ENCODE results near the gene ZBTB1.
A peak's percentile ranks its signal among the peaks of the same experiment; 100 is the strongest.
"Not testable (repeated sequence)": the region's sequence is repeated elsewhere in the genome, so short reads cannot be mapped to it uniquely, and the experiment has no call there.

Gene ZBTB1

DNA sequence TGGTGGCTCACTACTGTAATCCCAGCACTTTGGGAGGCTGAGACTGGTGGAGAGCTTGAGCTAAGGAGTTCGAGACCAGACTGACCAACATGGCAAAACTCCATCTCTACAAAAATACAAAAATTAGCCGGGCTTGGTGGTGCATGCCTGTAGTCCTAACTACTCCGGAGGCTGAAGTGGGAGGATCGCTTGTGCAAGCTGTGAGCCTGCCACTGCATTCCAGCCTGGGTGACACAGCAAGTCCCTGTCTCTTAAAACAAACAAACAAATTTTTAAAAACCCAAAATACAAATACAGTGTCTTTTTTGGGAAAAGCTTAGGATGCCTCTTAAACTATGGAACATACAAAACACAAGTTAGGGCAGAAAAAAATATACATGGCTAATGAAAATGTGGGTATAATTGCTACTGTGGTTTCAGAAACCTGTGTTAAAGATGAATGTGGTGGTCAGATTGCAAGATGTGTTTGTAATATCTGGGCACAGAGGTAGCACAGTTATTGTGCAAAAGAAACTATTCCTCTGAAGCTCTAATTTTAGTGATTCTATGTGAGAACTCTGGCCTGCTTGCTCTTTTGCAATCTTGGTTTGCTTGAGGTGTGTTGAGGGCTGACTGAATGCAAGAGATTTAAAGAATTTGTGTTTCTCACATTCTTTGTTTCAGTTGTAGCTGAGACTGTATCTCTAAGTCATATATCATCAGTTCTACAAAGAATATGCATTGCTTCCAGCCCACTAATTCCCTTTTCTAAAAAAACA is 32.1 kb downstream of the ZBTB1 start:
- no peak for DNase-seq

DNA sequence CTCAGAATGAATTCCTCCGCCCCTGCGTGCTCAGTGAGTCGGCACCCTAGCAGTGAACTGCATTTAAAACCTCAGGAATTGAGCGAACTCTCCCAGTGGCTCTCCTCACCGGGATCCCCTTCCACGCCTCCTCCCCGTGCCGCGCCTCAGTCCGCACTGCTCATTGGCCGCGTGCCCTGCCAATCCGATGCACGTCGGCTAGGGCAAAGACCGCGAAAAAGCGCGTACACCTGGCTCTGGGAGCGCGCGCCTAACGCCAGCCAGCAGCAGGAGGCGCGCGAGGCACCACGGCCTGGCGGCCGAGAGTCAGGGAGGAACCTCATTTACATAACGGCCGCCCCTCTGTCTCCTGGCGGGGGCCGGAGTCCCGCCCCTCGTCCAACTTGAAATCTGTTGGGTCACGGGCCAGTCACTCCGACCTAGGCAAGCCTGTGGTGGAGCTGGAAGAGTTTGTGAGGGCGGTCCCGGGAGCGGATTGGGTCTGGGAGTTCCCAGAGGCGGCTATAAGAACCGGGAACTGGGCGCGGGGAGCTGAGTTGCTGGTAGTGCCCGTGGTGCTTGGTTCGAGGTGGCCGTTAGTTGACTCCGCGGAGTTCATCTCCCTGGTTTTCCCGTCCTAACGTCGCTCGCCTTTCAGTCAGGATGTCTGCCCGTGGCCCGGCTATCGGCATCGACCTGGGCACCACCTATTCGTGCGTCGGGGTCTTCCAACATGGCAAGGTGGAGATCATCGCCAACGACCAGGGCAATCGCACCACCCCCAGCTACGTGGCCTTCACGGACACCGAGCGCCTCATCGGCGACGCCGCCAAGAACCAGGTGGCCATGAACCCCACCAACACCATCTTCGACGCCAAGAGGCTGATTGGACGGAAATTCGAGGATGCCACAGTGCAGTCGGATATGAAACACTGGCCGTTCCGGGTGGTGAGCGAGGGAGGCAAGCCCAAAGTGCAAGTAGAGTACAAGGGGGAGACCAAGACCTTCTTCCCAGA is 35.9 kb downstream of the ZBTB1 start, which contains the start of gene HSPA2:
TSS of gene HSPA2 (plus strand) at position 534 of the 995 bp plus-strand sequence. CDS start at position 643, 109 bp downstream.
- peak; percentile 96 for DNase-seq

DNA sequence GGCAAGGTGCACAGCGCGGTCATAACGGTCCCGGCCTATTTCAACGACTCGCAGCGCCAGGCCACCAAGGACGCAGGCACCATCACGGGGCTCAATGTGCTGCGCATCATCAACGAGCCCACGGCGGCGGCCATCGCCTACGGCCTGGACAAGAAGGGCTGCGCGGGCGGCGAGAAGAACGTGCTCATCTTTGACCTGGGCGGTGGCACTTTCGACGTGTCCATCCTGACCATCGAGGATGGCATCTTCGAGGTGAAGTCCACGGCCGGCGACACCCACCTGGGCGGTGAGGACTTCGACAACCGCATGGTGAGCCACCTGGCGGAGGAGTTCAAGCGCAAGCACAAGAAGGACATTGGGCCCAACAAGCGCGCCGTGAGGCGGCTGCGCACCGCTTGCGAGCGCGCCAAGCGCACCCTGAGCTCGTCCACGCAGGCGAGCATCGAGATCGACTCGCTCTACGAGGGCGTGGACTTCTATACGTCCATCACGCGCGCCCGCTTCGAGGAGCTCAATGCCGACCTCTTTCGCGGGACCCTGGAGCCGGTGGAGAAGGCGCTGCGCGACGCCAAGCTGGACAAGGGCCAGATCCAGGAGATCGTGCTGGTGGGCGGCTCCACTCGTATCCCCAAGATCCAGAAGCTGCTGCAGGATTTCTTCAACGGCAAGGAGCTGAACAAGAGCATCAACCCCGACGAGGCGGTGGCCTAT is 36.8 kb downstream of the ZBTB1 start:
- DNase-seq: peak; percentile 16

DNA sequence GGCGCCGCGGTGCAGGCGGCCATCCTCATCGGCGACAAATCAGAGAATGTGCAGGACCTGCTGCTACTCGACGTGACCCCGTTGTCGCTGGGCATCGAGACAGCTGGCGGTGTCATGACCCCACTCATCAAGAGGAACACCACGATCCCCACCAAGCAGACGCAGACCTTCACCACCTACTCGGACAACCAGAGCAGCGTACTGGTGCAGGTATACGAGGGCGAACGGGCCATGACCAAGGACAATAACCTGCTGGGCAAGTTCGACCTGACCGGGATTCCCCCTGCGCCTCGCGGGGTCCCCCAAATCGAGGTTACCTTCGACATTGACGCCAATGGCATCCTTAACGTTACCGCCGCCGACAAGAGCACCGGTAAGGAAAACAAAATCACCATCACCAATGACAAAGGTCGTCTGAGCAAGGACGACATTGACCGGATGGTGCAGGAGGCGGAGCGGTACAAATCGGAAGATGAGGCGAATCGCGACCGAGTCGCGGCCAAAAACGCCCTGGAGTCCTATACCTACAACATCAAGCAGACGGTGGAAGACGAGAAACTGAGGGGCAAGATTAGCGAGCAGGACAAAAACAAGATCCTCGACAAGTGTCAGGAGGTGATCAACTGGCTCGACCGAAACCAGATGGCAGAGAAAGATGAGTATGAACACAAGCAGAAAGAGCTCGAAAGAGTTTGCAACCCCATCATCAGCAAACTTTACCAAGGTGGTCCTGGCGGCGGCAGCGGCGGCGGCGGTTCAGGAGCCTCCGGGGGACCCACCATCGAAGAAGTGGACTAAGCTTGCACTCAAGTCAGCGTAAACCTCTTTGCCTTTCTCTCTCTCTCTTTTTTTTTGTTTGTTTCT is 37.6 kb downstream of the ZBTB1 start:
- peak; percentile 16 for DNase-seq

DNA sequence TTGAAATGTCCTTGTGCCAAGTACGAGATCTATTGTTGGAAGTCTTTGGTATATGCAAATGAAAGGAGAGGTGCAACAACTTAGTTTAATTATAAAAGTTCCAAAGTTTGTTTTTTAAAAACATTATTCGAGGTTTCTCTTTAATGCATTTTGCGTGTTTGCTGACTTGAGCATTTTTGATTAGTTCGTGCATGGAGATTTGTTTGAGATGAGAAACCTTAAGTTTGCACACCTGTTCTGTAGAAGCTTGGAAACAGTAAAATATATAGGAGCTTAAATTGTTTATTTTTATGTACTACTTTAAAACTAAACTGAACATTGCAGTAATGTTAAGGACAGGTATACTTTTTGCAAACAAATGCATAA is 38.2 kb downstream of the ZBTB1 start:
- DNase-seq: no peak

DNA sequence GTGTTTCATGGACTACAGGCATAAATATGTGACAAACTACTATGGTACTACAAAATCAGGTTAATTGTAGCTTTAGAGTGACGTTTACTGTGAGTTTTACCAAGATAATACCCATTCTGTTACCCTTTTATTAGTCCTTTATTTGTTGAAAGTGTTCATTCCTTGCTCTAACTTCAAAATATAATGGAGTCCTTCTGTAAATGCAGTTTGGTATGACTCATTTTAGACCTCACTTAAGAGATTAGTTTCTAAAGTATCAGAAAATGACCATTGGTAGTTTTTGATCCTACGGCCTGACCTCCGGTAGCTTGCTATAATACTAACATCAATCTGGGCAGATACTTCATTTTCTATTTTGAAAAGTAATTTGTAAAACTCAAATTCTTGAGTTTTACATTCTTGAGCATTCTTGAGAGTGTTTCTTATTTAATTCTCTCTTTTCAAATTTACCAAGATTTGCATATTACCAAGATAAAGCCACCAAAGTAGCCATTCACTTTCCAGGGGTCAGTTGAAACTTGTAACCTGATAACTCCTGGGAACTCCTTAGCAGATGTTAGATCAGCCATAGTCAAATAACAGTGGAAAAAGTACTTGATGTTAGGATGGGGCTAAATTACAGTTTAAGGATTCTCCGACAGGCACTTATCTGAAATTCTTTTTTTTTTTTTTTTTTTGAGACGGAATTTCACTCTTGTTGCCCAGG is 40.2 kb downstream of the ZBTB1 start:
- no peak for DNase-seq

DNA sequence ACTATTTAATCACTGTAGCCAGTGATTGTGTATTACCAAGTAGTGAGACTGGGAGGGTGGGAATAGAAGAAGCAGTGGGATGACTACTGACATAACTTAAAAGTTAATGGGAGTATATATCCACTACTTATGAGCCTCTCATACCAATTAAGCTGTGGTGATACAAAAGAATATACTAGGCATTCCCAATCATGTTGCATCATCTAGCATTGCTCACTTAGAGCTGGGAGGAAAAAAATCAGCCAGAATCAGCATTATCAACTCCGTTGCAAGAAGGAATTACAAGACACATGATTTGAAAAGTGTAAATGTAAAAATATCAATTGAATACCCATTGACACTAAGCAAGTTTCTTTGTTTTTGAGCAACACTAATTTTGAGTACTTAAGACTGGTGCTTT is 44.4 kb downstream of the ZBTB1 start:
- no peak for DNase-seq

DNA sequence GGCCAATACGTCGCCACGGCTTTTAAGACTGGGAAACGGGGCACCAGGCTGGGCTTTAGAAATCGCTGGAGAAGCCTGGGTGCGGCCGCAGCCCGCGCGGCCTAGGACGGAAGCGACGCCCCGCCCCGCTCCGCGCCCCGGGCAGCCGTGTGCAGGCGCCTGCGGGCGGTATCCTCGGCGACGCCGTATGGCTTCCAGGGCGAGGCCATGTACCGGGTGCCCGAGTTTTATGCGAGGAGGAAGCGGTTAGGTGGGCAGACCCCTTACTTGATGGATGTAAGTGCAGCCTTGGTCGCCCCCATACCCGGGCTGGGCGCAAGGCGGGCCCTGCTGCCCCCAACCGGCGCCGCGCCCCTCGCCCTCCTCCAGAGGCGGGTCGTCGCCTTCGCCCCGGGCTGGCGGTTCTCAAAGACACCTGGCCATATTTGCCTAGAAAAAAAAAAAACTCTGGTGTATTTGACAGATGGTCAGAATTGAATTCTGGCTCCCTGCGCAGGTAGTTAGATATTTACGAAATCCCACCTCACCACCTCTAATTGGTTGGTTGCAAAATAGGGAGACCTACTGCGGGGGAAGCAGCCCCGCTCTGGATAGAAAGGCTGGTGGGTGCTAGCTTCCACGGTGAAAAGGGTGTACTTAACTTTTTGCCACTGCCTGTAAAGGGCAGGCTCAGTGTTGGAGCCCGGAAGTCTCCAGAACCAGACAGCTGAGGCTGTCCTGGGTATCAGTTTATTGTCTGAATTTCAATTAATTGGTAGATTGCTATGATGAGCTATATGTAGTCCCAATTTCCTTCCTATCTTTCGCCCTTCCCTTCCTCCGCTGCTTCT is 45.4 kb downstream of the ZBTB1 start, which contains the start of gene PPP1R36:
TSS of gene PPP1R36 (plus strand) at position 171 of the 830 bp plus-strand sequence. CDS start at position 208, 37 bp downstream.
- DNase-seq: peak; percentile 47

DNA sequence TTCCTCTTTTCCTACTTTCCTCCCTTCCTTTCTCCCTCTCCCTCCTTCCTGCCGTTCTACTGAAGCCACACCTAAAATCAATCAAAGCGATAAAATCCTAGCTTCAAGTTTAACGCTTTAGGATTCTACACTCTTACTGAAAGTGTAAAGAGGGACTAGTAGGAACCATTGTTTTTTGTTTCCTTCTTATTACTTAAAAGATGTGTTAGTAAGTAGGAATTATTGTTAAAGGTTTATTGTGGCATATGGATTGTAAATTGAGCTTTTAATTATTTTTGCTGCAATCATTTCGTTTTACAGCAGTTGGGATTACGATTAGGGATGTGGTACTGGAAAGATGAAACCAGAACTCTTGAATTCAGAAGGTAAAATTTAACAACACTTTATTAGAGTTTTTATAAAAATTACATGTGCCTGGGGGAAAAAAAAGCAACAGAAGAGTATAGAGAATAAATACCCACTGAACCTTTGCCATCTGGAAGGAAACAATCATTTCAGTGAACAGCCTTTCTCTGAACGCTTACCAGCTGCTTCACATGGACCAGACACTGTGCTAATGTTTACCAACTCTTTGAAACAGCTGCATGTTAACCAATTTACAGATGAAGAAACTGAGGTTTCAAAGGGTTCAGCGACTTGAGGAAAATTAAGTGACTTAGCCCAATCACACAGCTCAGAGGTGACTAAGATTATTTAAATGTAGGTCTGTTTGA is 46.2 kb downstream of the ZBTB1 start:
- no peak for DNase-seq

DNA sequence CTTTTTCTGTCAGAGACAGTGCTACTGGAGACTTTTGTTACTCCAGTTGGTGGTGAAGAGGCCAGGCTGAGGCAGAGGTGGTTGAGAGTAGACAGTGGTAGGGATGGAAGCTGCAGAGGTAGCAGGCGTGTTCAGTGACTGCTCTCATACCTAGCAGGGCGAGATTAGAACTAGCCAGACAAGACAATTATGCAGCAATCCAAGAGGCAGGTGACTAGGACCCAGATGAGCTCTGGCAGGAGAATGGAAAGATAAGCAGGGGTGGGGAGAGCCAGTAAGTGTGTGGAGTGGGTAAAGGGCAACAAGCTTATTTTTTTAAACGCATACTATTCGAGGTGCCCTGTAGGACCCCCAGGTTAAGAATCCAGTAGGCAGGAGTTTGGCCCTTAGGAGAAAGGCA is 50.0 kb downstream of the ZBTB1 start:
- DNase-seq: no peak

DNA sequence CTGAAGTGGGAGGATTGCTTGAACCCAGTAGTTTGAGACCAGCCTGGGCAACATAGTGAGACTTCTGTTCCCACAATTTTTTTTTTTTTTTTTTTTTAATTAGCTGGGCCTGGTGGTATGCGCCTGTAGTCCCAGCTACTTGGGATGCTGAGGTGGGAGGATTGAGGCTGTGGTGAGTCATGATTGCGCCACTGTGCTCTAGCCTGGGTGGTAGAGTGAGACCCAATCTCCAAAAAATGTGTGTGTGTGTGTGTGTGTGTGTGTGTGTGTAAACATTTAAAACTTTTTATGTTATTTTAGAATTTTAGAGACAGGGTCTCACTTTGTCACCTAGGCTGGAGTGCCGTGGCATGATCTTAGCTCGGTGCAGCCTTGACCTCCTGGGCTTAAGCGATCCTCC is 52.0 kb downstream of the ZBTB1 start:
- DNase-seq: no peak

DNA sequence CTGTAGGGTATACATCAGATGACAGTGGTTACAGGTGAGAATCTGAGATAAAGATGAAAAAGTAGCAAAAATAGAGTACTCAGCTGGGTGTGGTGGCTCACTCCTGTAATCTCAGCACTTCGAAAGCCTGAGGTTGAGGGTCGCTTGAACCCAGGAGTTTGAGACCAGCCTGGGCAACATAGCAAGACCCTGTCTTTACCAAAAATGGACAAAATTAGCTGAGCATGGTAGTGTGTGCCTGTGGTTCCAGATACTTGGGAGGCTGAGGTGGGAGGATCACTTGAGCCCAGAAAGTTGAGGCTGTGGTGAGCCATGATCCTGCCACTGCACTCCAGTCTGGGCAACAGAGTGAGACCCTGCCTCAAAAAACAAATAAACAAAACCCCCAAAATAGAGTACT is 53.6 kb downstream of the ZBTB1 start:
- DNase-seq: not testable (repeated sequence)

DNA sequence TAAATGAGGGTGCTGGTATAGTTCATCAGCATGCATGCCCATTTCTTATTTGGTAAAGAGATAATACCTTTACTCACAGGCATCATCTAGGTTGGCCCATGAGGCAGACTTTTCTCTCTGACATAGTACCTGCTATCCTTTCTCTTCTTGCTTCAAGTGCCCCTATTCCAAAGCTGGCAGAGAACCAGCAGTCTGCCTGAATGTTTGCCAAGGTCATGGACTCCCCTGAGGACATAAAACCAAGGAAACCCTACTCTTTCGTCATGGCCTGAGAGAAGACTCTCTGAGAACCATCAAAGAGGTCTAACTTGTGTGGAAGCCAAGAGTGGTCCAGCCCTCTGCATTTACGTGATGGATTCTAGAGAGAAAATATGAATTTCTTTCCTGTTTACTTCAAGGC is 57.1 kb downstream of the ZBTB1 start:
- DNase-seq: no peak

DNA sequence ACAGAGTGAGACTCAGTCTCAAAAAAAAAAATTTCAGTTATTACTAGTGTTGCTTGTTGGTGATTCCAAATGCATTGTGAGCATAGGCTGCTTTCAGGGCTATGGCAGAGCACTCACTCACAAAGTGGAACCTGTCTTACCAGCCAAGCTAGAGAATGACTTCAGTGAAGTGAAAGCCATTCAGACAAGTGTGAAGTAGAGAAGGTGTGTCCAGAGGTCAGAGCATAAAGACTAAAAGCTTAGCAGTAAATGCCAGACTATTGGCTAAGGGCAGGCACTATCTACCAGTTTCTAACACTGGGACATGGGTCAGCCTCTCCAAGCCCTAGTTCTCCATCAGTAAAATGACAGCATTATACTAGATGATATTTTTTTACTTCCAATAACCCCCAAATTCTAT is 57.9 kb downstream of the ZBTB1 start:
- no peak for DNase-seq

DNA sequence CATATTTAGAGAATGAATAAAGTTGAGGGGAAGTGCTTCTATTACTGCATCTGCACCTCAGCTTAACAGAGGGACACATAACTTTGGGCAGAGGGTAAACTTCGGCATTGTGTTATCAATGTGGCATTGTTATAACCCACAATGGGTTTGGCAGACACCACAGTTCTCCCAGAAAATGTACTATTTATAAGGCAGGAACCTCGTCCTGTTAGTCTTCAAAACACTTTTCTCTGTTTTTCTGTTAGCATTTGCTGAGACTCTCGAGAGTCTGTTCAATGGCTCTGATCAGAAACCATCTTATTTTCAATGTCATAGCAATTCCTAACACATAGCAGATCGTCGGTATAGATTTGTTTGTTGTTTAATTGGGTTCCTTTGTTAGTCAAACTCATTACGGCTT is 59.1 kb downstream of the ZBTB1 start:
- no peak for DNase-seq

DNA sequence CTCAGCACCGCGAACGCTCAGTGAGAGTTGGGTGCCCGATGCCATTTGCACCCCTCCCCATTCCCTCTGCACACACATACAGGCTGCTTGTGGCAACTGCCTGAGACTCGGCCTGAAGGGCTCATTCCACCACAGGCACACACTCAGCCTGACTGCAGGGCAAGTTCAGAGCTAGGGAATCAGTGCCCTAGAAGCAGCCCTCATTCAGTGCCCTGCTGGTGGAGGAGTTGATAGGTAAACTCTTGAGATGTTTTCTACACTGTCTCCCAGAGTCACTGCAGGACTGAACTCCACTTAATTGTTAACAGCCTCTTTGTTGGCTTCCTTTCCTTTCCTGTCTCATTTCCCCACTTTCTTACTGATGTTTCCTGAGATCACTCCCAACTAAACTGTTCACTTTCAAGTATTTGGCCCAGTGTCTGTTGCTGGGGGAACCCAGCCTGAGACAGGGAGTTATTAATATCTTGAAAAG is 62.1 kb downstream of the ZBTB1 start:
- no peak for DNase-seq

DNA sequence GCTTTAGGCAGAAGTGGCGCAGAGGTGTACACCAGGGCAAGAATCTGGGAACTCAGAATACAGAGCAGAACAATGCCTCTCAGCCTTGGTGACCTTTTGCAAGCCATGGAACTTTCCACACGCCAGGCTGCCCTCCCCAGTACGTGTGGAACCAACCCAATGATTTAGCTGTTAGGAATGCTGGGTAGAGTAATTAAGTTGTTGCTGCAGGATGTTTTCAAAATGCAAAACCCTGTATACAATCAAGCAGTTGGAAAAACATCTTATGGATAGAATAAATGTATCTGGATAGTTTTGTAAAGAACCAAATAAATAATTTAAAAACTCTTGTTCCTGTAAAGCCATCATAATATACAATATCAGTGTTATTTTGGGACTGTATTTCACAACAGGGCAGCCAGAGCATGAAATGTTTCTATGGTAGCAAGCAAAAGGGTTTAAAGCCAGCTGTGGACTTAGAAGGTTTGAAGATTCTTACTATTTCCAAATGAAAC is 64.6 kb downstream of the ZBTB1 start:
- DNase-seq: no peak

DNA sequence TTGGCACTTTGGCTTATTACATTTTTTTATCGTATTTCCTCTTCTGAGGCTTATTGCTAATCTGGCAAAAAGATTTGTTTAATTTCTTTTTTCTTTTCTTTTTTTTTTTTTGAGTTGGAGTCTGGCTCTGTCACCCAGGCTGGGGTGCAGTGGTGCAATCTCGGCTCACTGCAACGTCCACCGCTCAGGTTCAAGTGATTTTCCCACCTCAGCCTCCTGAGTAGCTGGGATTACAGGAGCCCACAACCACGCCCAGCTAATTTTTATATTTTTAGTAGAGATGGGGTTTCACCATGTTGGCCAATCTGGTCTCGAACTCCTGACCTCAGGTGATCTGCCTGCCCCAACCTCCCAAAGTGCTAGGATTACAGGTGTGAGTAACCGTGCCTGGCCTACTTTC is 65.1 kb downstream of the ZBTB1 start:
- not testable (repeated sequence) for DNase-seq

DNA sequence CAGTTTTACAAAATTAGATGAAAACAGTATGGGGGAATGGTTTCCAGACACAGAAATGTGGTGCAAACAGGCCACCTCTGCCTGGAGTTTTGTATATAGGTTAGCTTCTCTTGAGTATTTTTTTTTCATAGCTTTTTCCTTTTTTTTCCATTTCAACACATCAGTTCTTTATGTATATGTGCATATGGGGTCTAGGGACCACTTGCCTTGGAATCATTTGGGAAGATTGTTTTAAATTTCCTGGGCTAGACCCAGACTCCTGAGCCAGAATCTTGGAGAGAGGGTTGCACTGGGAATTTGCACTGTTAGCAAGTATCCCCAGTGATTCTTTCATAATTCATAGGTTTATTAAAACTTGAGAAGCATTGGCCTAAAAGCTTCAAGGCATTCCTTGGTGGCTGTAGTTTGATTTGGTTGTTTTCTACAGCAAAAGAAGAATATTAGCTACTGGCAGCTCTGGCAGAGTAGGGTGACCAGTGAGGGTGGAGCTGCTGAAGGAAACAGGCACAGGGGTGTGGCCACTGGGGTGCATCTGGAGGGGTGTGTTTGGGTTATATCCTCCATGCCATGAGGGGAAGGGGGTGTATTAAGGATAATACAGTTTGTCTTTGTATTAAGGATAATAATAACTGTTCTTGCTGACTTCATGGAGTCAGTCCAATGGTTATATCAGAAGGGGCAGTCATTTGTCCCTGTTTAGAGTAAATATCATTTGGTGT is 68.0 kb downstream of the ZBTB1 start:
- no peak for DNase-seq

Measured in CD4-positive, alpha-beta T cell treated with Interleukin-10 for 1 hour (primary cell).